HG02642 (cell line): Measurements from ENCODE around the gene MSL1.

Experiments used
- ATAC-seq: cut with Tn5 transposase; IDR thresholded peaks from one replicate; pipeline ENCODE4 v1.9.1; 2021; ENCODE audit warnings: mild to moderate bottlenecking; ENCODE audit not compliant: unreplicated experiment, poor library complexity

The MSL1 gene

DNA sequence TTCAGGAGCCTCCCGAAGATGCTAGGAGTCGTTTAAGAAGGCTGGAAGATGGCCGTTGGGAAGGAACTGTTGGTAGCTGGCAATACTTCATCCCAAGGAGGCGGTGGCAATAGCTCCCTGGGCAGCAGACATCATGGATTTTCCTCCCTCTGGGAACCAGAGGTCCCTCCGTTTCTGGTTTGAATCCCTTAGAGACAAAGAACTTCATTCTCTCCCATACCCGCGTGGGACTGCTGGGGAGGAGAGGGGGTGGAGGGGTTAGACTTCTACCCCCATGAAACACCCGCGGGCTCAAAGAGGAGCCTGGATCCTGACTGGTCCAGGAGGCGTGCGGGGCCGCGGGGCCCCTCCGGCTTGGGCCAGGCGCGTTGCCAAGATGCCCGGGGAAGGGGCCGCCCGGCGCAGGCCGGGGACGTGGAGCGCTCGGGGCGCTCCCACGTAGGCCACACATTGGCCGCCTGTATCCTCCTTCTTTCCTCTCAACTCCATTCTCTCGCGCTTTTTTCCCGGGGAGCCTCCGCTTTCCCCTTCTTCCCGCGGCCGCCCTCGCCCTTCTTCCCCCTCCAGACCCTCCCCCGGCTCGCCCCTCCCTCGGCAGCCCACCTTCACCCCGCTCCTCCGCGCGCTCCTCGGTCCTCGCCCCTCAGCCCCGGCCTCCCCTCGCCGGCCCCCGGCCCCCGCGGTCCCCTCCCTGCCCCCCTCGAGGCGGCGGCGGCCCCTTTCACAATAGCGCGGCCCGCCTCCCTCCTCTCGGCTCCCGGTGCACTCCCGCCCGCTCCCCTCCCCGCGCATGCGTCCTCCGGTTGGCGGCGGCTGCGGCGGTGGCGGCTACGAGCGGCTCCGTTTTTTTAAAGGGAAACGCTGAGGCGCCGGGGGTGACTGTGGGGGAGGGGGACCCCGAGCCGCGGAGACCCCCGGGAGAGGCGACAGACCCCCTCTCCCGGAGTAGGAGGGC, at the start of gene MSL1:
TSS of gene MSL1 (plus strand) at position 791 of the 955 bp plus-strand sequence. CDS start 642 bp downstream, outside the sequence.
- peak; percentile 66 for ATAC-seq

DNA sequence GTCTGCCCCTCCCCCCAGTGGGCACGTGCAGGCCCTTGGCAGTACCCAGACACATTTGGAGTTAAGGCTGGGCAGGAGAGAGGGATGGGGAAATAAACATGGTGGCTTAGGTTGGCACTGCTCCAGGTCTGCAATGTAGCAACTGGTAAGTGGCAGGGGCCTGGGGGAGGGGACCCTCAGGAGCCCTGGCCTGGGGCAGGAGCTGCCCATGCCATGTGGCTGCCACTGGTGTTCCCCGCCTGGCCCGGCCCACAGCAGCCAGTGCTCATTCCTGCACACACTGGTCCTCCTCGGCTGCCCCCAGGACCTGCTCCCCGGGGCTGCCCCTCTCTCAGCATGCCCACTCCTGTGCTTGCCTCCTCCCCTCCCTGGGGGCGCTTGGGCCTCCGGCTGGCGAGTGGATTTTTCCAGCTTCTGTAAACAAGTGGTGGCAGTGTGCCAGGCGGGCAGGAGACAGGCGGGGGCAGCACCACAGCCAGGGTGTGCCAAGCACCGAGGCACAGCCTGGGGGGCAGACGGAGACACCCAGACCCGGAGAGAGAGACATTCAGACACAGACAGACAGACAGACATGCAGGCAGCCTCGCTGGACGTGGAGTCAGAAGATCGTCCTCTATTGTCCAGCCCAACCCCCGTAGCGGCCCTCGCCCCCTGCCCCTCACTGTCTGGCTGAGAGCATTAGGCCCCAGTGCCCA, 49.6 kb upstream of the MSL1 start:
- ATAC-seq = no peak

- ATAC-seq = no peak
These were observed 48.9 kb upstream of the MSL1 start for GRCh38 chr17:40072735-40073346.

GRCh38 chr17:40073454-40074174, 48.2 kb upstream of the MSL1 start:
- no peak for ATAC-seq

GRCh38 chr17:40074175-40074512, 47.6 kb upstream of the MSL1 start:
- no peak for ATAC-seq

GRCh38 chr17:40074871-40075200, 46.9 kb upstream of the MSL1 start:
- no peak for ATAC-seq

GRCh38 chr17:40075201-40075941, 46.4 kb upstream of the MSL1 start:
- ATAC-seq = no peak

DNA sequence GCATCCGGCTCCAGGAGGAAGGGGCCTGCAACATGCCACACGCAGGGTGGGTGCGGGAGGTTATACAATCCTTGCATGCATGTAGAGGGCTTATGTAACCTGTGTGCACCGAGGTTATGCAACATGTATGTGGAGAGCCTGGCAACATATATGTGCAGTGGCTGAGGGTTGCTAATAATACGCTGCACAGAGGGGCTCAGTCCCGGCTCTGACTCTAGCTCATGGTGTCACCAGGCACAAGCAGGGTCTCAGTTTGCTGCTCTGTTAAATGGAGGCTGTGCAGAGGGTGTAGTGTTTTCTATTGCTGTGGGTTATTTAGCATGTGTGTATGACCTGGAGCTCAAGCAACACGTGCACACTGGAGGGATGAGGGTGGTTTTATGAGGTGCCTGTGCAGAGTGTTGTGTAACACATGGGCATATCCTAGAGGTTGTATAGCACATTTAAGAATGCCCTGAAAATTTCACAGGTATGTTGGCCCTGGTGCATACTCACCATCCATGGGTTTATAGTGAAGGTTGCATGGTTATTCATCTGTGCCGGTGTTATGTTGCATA, 45.8 kb upstream of the MSL1 start:
- no peak for ATAC-seq

- ATAC-seq = no peak
These were observed 45.2 kb upstream of the MSL1 start for GRCh38 chr17:40076591-40076990.

DNA sequence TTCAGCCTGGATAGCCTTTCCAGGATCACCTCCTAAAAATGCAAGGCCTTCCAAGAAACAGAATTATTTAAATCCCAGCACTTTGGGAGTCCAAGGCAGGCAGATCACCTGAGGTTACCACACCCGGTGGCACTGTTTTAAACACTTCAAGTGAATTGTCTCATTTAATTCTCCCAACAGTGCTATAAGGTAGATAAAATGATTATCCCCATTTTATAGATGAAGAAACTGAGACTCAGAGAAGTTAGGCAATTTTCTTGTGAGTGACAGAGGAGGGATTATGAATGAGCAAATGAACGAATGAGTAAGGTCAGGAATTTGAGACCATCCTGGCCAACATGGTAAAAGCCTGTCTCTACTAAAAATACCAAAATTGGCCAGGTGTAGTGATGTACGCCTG, 42.2 kb upstream of the MSL1 start:
- no peak for ATAC-seq

- ATAC-seq = no peak
These were observed 37.3 kb upstream of the MSL1 start for GRCh38 chr17:40084477-40084876.

DNA sequence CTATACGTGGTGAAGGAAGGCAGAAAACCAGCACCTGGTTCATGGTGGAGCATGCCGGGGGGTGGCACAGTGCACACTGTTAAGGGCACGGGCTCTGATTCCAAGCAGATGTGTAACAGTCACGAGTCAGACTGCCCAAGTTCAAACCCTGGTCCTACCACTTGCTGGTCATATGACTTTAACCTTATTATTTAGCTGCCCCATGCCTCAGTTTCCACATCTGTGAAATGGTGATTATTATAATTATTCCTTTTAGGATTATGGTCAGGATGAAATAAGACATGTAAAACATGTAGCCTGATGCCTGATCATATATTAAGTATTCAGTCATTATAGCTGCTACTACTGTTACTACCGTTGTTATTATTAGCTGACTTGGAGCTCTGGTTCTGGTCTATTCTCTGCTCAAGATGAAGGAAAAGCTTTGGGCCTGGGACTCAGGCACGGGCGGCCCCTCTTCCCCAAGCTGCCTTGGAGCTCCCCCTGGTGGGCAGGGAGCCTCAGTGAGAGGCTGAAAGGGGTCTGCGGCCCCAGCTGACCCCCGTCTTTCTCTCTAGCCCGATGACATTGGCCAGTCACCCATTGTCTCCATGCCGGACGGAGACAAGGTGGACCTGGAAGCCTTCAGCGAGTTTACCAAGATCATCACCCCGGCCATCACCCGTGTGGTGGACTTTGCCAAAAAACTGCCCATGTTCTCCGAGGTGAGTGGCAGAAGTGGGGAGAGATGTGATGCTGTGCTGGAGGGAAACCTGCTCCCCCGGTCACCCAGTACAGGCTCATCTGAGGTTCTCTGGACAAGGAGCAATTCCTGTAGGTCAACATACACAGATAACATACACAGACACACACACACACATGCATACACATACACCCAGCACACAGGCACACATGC, 35.4 kb upstream of the MSL1 start:
- no peak for ATAC-seq

DNA sequence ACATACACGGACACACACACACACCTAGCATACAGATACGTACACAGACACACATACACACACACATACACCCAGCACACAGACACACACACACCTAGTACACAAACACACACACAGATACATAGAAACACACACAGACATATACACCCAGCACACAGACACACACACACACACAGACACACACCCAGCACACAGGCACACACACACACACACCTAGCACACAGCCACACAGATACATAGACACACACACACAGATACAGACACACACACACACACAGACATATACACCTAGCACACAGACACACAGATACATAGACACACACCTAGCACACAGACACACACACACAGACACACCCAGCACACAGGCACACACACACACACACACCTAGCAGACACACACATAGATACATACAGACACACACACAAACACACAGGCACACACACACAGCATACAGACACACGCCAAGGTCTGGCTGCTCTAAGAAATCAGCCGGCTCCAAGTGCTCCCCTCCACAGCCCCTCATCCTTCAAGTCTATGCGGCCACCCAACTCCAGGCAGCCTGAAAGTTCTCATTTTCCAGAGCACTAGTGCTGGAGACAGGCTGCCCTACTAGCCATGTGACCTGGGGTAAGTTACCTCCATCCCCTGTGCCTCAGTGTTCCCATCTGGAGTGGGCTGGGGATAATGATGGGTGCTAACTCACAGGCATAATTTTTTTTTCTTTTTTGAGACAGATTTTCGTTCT, 34.5 kb upstream of the MSL1 start:
- no peak for ATAC-seq

- no peak for ATAC-seq
These were observed 33.7 kb upstream of the MSL1 start for GRCh38 chr17:40087903-40088718.

DNA sequence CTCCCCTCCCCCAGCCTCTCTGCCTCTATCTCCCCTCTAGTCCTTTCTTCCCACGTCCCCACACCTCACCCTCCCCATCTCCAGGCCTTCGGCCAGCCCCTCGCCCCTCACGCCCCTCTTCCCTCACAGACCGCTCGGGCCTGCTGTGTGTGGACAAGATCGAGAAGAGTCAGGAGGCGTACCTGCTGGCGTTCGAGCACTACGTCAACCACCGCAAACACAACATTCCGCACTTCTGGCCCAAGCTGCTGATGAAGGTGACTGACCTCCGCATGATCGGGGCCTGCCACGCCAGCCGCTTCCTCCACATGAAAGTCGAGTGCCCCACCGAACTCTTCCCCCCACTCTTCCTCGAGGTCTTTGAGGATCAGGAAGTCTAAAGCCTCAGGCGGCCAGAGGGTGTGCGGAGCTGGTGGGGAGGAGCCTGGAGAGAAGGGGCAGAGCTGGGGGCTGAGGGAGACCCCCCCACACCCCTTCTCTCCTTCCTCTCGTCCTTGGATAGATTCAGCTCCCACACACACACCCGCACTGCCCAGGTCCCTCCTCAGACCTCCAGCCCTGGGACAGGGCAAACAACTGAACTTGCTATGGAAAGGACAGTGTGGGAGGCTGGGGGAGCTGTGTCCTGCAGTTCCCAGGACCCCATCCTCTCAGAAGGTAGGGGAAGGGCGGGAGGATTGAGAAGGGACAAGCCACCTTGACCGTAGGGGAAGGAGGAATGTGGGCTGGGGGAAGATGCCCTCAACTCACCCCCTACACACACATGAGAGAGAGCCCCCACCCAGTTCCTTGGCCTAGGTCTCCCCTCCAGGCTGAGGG, 32.5 kb upstream of the MSL1 start:
- no peak for ATAC-seq
